ENCODE data around the gene TLE3. TPM values are rescaled to one million over a fixed set of nuclear protein-coding genes. Genes with fewer than 3 reads are reported as not detected.

The TLE3 gene
- total and polyA plus RNA-seq, 11 donors, result 4.8 to 49.6 (median 16.4) TPM

- peaks cover 0 to 22% (median 10%) of the 10 kb centered on the region in 12 donors for H3K4me1 ChIP-seq
- H3K36me3 ChIP-seq, result peaks cover 0 to 97% (median 75%) of the 10 kb centered on the region in 9 donors
- intact Hi-C loops (cut with DNase I), result no loop called here
- 93 to 98% (median 96%) methylated on average over 20 to 21 of the region's 21 CpGs for WGBS, 4 donors
- no peak overlapping the region for H3K27ac ChIP-seq
- peak in 1 of 5 donors; percentile 12 for DNase-seq
- no peaks in the 10 kb centered on the region for H3K27me3 ChIP-seq
- TF ChIP-seq POLR2A (IDR thresholded peaks at IDR 0.05) (no peak), CTCF (IDR thresholded peaks at IDR 0.05) (no peak)
- ATAC-seq, result no peak
- H3K4me3 ChIP-seq, result no peak overlapping the region
- no peaks in the 10 kb centered on the region for H3K9me3 ChIP-seq
Observed at GRCh38 chr15:70057931-70058641, 39.6 kb downstream of the TLE3 start.

GRCh38 chr15:70056091-70056680 lies 41.5 kb downstream of the TLE3 start:
- TF ChIP-seq CTCF (IDR thresholded peaks at IDR 0.05), result no peak
- no peak for TF ChIP-seq POLR2A (IDR thresholded peaks at IDR 0.05)
- H3K27ac ChIP-seq, result no peak overlapping the region
- H3K4me1 ChIP-seq, result peaks cover 0 to 6% (median 0%) of the 10 kb centered on the region in 12 donors
- H3K9me3 ChIP-seq, result no peaks in the 10 kb centered on the region
- intact Hi-C loops (cut with DNase I), result no loop called here
- H3K36me3 ChIP-seq, result peaks cover 0 to 100% (median 94%) of the 10 kb centered on the region in 9 donors
- H3K4me3 ChIP-seq, result no peak overlapping the region
- no peaks in the 10 kb centered on the region for H3K27me3 ChIP-seq
- 92 to 97% (median 94%) methylated on average over 8 to 9 of the region's 9 CpGs for WGBS, 4 donors
- DNase-seq (peak in 1 of 5 donors; percentile 6), ATAC-seq (no peak)

GRCh38 chr15:70055601-70056051 lies 42.1 kb downstream of the TLE3 start:
- H3K9me3 ChIP-seq, result no peaks in the 10 kb centered on the region
- 82 to 88% (median 86%) methylated on average over 9 of the region's 9 CpGs for WGBS, 4 donors

More at GRCh38 chr15:70055601-70056051, 42.1 kb downstream of the TLE3 start:
- H3K4me1 ChIP-seq, result peaks cover 0 to under 1% (median 0%) of the 10 kb centered on the region in 12 donors
- intact Hi-C loops (cut with DNase I), result no loop called here
- peaks cover 0 to 100% (median 100%) of the 10 kb centered on the region in 9 donors for H3K36me3 ChIP-seq
- H3K27me3 ChIP-seq, result no peaks in the 10 kb centered on the region
- no peak overlapping the region for H3K27ac ChIP-seq
- ATAC-seq (no peak), DNase-seq (peak in 1 of 5 donors; percentile 12)
- TF ChIP-seq CTCF (IDR thresholded peaks at IDR 0.05) (no peak), POLR2A (IDR thresholded peaks at IDR 0.05) (no peak)
- no peak overlapping the region for H3K4me3 ChIP-seq
